ENCODE measurements around the gene TAS1R2. TPM values are rescaled to one million over a fixed set of nuclear protein-coding genes. Genes with fewer than 3 reads are reported as not detected.

Gene TAS1R2
- total RNA-seq, 1 donor from 2014 or later: not detected

DNA sequence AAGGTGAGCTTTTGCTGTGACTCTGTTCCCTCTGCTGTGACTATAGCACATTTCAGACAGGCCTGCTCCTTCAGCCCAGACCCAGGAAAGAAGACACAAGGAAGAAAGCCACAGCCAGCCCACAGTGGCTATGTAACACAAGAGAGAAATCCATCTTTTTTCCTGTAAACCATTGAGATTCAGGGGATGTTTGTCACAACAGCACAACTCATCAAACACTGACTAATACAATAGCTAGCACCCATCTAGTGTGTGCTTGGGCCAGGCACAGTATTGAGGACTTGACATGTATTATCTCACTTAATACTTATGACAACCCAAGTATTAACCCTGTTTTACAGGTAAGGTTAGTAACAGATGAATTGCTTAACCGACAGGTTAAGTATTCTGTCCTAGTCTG, 29.8 kb downstream of the TAS1R2 start:
- no peaks in the 10 kb centered on the region for H3K4me1 Mint-ChIP-seq
- H3K27ac ChIP-seq: no peak overlapping the region
- no peak overlapping the region for H3K4me3 ChIP-seq
- no peak overlapping the region for H3K27ac Mint-ChIP-seq
- H3K27me3 Mint-ChIP-seq (ENCODE audit: insufficient read depth, low read depth): peaks cover 12% of the 10 kb centered on the region
- H4K20me1 ChIP-seq (ENCODE audit: low read depth): no peaks in the 10 kb centered on the region
- H3K79me2 ChIP-seq (ENCODE audit: low read depth): no peaks in the 10 kb centered on the region
- DNase-seq (ENCODE audit: low spot score): no peak
- H3K27me3 ChIP-seq: peaks cover 18% of the 10 kb centered on the region
- no peak for TF ChIP-seq EZH2phosphoT487 (IDR thresholded peaks at IDR 0.05)
- TF ChIP-seq EZH2 (IDR thresholded peaks at IDR 0.05): no peak
- TF ChIP-seq, protein P1, sequence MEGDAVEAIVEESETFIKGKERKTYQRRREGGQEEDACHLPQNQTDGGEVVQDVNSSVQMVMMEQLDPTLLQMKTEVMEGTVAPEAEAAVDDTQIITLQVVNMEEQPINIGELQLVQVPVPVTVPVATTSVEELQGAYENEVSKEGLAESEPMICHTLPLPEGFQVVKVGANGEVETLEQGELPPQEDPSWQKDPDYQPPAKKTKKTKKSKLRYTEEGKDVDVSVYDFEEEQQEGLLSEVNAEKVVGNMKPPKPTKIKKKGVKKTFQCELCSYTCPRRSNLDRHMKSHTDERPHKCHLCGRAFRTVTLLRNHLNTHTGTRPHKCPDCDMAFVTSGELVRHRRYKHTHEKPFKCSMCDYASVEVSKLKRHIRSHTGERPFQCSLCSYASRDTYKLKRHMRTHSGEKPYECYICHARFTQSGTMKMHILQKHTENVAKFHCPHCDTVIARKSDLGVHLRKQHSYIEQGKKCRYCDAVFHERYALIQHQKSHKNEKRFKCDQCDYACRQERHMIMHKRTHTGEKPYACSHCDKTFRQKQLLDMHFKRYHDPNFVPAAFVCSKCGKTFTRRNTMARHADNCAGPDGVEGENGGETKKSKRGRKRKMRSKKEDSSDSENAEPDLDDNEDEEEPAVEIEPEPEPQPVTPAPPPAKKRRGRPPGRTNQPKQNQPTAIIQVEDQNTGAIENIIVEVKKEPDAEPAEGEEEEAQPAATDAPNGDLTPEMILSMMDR (IDR thresholded peaks at IDR 0.05): no peak
- no peak overlapping the region for H2AFZ ChIP-seq (replicated peaks)
- H3K9ac ChIP-seq: no peak overlapping the region
- no peaks in the 10 kb centered on the region for H3K36me3 Mint-ChIP-seq
- H3K36me3 ChIP-seq: no peaks in the 10 kb centered on the region
- H3K9me3 Mint-ChIP-seq: peaks cover 19% of the 10 kb centered on the region
- H3K4me1 ChIP-seq: no peaks in the 10 kb centered on the region
- no peak overlapping the region for H3K4me3 Mint-ChIP-seq
- no peaks in the 10 kb centered on the region for H3F3A ChIP-seq (ENCODE audit: low read depth)
- no peaks in the 10 kb centered on the region for H3K9me3 ChIP-seq (ENCODE audit: low read depth)
- H3K4me2 ChIP-seq: no peak overlapping the region

DNA sequence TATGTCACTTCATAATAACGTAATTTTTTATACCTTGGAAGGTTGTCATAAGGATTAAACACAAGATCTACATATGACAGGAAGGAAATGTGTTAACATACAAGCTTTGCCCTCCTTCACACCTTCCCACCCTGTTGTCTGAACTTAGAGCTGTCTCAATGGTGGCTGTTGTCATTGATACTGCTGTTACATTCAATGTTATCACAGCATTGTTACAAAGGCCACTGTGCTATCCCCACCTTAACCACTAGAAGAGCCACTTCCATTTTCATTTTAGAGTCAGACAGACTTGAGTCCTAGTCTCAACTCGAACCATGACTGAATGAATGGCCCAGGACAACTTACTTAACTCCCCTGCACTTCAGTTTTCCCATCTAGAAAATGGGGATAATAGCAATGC, 31.2 kb downstream of the TAS1R2 start:
- Histone ChIP-seq H3F3A (ENCODE audit: low read depth) (no peaks in the 10 kb centered on the region), H3K27ac (no peak overlapping the region), H4K20me1 (ENCODE audit: low read depth) (no peaks in the 10 kb centered on the region), H3K9me3 (ENCODE audit: low read depth) (no peaks in the 10 kb centered on the region), H2AFZ (replicated peaks) (no peak overlapping the region), H3K79me2 (ENCODE audit: low read depth) (no peaks in the 10 kb centered on the region), H3K4me1 (no peaks in the 10 kb centered on the region), H3K9ac (no peak overlapping the region), H3K4me2 (no peak overlapping the region), H3K36me3 (no peaks in the 10 kb centered on the region), H3K27me3 (peaks cover 5% of the 10 kb centered on the region), H3K4me3 (no peak overlapping the region)
- TF ChIP-seq, protein P1 (IDR thresholded peaks at IDR 0.05): no peak
- no peak for TF ChIP-seq EZH2 (IDR thresholded peaks at IDR 0.05)
- TF ChIP-seq EZH2phosphoT487 (IDR thresholded peaks at IDR 0.05): no peak
- Mint-ChIP-seq H3K4me3 (no peak overlapping the region), H3K9me3 (peaks cover 19% of the 10 kb centered on the region), H3K27ac (no peak overlapping the region), H3K4me1 (no peaks in the 10 kb centered on the region), H3K27me3 (ENCODE audit: insufficient read depth, low read depth) (peaks cover 12% of the 10 kb centered on the region), H3K36me3 (no peaks in the 10 kb centered on the region)
- no peak for DNase-seq (ENCODE audit: low spot score)

DNA sequence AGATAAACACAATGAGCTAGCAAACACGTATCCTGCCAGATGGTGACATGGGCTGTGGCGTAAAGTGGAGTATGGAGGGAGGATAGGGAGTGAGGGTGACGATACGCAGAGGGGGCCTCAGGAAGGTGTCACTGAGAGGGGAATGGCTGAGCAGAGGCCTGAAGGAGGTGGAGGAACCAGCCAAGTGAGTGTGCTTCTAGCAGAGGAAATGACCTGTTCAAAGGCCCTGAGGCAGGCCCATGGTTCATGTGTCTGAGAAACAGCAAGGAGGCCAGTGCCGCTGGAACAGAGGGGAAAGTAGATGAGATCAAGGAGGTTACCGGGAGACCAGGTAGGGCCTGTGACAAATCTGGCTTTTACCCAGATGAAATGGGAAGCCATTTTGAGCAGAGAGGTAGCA, 36.0 kb downstream of the TAS1R2 start:
- Histone ChIP-seq H3K4me1 (no peaks in the 10 kb centered on the region), H3K9me3 (ENCODE audit: low read depth) (no peaks in the 10 kb centered on the region), H3K9ac (no peak overlapping the region), H3F3A (ENCODE audit: low read depth) (no peaks in the 10 kb centered on the region), H3K27ac (no peak overlapping the region), H3K4me3 (no peak overlapping the region), H3K36me3 (no peaks in the 10 kb centered on the region), H3K4me2 (no peak overlapping the region), H3K27me3 (peaks cover 33% of the 10 kb centered on the region), H2AFZ (replicated peaks) (no peak overlapping the region), H4K20me1 (ENCODE audit: low read depth) (no peaks in the 10 kb centered on the region), H3K79me2 (ENCODE audit: low read depth) (no peaks in the 10 kb centered on the region)
- peaks cover 9% of the 10 kb centered on the region for H3K4me1 Mint-ChIP-seq
- H3K9me3 Mint-ChIP-seq: peaks cover 18% of the 10 kb centered on the region
- H3K4me3 Mint-ChIP-seq: no peak overlapping the region
- H3K36me3 Mint-ChIP-seq: no peaks in the 10 kb centered on the region
- peaks cover 26% of the 10 kb centered on the region for H3K27me3 Mint-ChIP-seq (ENCODE audit: insufficient read depth, low read depth)
- TF ChIP-seq, protein P1 (IDR thresholded peaks at IDR 0.05): no peak
- TF ChIP-seq EZH2 (IDR thresholded peaks at IDR 0.05) (no peak), EZH2phosphoT487 (IDR thresholded peaks at IDR 0.05) (no peak)
- DNase-seq (ENCODE audit: low spot score): no peak
- no peak overlapping the region for H3K27ac Mint-ChIP-seq

All from neural progenitor cell (in vitro differentiated cells).